Lower leg skin (tissue), 4 donors: ENCODE data around the gene ARHGEF10L. TPM values are rescaled to one million over a fixed set of nuclear protein-coding genes. Genes with fewer than 3 reads are reported as not detected.

Experiments
- DNase-seq, 2 donors: peaks; one replicate each; pipeline ENCODE4 v3.0.0-alpha.2; 2019; ENCODE audit warnings: low spot score in 2 of 2
- H3K4me3 ChIP-seq: fragments of 200-600 bp; sonication (generic); 2 replicates; pipeline ENCODE4 v1.5.1; 2017; ENCODE audit warnings: mild to moderate bottlenecking, low read depth; ENCODE audit not compliant: poor library complexity, severe bottlenecking
- POLR2A ChIP-seq, 2 donors: fragments of 450-650 bp; IDR thresholded peaks; one replicate each; pipeline ENCODE4 v1.6.1; 2016 to 2017; ENCODE audit warnings: antibody characterized with exemption in 2 of 2, mild to moderate bottlenecking in 1 of 2, moderate library complexity in 1 of 2
- WGBS, 2 donors: methylation state at CpG; one replicate each; pipeline ENCODE4 v1.1.5; 2018; 5-methylcytosine and 5-hydroxymethylcytosine counted together
- intact Hi-C: fragments of 100-400 bp; cut with DNase I; formaldehyde crosslinking; loops from one replicate; pipeline ENCODE4 v1.15.0; 2023; ENCODE audit warnings: low total_unique reads
- total RNA-seq, 4 donors: library from RNA; depleted of rRNA; stranded (reverse); fragments of >200 nt; gene quantifications; one replicate each; pipeline ENCODE4 v1.1.0, GENCODE V29; 2016
- TF ChIP-seq, protein P1 (sequence below), 3 donors: fragments of 450-650 bp; IDR thresholded peaks; one replicate each; pipeline ENCODE4 v1.5.1; 2016; ENCODE audit warnings: antibody characterized with exemption in 3 of 3, mild to moderate bottlenecking in 3 of 3, moderate library complexity in 2 of 3

Gene ARHGEF10L
- total RNA-seq, 4 donors from 2014 or later = 95.1 to 125 (median 114) TPM

DNA sequence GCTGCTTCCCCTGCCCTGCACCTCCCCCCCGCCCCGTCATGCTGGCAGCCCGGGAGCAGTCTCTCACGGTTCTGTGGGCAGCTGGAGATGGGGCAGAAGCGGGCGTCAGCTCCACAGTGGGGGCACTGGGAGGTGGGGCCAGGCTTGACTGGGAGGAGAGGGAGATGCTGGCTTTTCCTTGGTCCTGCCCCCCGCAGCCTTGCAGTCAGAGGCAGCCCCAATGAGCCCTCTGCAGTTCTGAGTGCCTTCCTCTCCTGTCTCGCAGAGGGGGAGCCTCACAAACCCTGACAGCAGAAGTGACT, 21.7 kb downstream of the ARHGEF10L start:
- no peak for DNase-seq
- H3K4me3 ChIP-seq = no peak overlapping the region

DNA sequence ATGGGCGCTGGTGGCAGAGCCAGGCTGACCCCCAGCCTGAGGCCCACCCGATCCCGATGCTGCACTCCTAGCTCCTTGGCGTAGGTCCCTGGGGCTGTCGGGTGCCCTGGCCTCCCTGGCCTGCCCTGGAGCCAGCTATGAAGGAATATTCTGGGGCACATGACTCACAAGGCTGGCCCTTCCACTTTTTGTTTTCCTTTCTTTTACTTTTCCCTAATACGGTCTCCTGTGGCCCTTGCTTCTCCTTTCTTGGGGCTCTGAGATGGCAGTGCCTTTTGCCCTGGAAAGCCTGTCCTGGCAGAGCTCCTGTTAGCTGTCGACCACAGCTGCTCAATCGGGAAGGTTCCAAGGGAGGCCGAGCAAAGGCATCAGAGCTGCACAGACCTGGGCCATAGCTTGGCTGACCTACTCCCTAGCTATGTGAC, 22.1 kb downstream of the ARHGEF10L start:
- 46 to 54% methylated on average over 9 of the region's 9 CpGs for WGBS, 2 donors
- TF ChIP-seq, protein P1, sequence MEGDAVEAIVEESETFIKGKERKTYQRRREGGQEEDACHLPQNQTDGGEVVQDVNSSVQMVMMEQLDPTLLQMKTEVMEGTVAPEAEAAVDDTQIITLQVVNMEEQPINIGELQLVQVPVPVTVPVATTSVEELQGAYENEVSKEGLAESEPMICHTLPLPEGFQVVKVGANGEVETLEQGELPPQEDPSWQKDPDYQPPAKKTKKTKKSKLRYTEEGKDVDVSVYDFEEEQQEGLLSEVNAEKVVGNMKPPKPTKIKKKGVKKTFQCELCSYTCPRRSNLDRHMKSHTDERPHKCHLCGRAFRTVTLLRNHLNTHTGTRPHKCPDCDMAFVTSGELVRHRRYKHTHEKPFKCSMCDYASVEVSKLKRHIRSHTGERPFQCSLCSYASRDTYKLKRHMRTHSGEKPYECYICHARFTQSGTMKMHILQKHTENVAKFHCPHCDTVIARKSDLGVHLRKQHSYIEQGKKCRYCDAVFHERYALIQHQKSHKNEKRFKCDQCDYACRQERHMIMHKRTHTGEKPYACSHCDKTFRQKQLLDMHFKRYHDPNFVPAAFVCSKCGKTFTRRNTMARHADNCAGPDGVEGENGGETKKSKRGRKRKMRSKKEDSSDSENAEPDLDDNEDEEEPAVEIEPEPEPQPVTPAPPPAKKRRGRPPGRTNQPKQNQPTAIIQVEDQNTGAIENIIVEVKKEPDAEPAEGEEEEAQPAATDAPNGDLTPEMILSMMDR (IDR thresholded peaks at IDR 0.05) = no peak
- no peak for TF ChIP-seq POLR2A (IDR thresholded peaks at IDR 0.05)
- DNase-seq = peak in 1 of 2 donors; percentile 91
- intact Hi-C loops = no loop called here
- no peak overlapping the region for H3K4me3 ChIP-seq

More for the DNA sequence above, 21.7 kb downstream of the ARHGEF10L start:
- TF ChIP-seq, protein P1 (IDR thresholded peaks at IDR 0.05) = no peak
- no peak for TF ChIP-seq POLR2A (IDR thresholded peaks at IDR 0.05)
- WGBS, 2 donors = 58 to 66% methylated on average over 5 to 7 of the region's 8 CpGs
- intact Hi-C loops = no loop called here

DNA sequence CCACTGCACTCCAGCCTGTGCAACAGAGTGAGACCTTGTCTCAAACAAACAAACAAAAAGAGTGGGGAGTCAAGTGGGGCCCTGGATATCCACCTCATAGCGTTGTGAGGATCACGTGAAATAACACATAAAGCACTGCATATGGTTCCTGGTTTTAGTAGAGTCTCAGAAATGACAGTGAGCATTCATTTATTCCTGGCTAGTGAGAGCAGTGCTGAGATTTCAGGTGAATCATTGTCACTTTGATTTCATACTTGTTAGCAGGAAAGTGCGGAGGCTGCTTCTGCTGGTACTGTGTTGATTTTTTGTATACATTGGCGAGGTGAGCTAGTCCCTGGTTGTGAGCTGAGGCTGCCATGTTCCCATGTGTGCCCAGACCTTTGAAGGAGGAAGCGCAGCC, 22.9 kb downstream of the ARHGEF10L start:
- no peak overlapping the region for H3K4me3 ChIP-seq
- 88 to 92% methylated on average over 5 of the region's 5 CpGs for WGBS, 2 donors
- TF ChIP-seq, protein P1 (IDR thresholded peaks at IDR 0.05) = no peak
- no peak for TF ChIP-seq POLR2A (IDR thresholded peaks at IDR 0.05)
- intact Hi-C loops = no loop called here
- no peak for DNase-seq

DNA sequence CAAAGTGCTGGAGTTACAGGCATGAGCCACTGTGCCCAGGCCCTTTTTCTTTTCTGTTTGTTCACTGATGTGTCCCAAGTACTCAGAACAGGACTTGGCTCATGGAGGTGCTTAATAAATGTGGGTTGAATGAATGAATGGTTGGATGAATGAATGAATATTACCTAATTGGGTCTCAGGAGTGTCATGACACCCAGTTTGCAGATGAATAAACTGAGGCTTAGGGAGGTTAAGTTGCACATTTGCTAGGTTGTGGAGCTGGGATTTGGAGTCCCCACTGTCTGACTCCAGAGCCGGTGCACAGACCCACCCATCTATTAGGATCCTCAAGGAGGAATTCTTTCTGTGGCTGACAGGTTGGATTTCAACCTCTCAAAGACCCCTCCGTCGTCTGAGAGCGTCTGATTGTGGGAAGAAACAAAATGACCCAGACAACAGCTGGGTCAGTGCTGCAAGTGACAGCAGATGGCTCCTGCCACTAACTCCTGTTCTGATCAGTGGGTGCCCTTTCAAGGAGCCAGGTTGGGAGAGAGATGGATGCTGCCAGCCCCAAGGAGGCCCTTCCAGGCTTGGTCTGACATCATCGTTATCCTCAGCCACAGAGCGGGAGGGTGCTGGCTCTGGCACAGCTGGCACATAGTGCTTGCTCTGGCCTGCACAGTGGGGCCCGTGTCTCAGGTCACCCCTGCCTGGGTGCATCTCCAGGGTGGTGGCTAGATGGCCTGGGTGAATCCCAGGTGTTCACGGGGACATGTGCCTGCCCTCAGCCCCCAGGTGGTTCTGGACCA, 24.2 kb downstream of the ARHGEF10L start:
- no peak overlapping the region for H3K4me3 ChIP-seq
- DNase-seq = no peak
- 53 to 69% methylated on average over 8 of the region's 8 CpGs for WGBS, 2 donors
- TF ChIP-seq POLR2A (IDR thresholded peaks at IDR 0.05) = no peak
- TF ChIP-seq, protein P1 (IDR thresholded peaks at IDR 0.05) = no peak
- intact Hi-C loops = no loop called here

DNA sequence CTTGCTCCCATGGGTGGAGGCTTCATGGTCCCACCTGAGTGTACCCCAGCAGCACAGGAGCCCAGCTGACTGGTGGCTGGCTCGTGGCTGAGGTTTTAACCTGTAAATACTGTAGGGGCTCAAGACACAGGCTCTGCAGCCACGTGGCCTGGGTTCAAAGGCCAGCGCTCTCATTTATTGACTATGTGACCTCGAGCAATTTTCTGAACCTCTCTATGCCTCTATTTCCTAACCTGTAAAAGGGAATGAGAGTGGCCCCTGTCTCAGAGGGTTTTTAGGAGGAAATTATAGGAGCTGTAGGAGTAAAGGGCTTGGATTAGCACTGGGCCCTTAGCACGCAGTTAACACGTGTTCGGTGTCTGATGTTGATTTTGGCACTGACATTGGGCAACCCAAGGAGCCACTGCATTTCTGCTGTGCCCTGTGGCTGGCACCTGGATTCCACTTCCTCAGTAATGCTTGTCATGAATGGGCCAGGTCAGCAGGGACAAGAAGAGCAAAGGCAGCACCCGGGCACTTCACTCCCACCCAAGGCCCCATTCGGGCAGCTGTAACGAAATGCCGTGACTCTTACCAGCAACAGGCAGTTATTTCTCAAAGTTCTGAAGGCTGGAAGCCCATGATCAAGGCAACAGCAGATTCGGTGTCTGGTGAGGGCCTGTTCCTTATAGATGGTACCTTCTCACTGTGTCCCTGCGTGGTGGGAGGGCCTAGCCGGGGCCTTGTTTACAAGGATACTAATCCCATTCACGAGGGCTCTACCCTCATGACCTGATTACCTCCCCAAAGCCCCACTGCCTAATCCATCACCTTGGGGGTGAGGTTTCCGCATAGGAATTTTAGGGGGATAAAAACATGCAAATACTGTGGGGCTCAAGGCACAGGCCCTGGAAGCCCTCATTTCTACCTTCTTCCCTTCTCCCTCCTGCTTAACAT, 25.2 kb downstream of the ARHGEF10L start:
- intact Hi-C loops = no loop called here
- no peak for TF ChIP-seq POLR2A (IDR thresholded peaks at IDR 0.05)
- TF ChIP-seq, protein P1 (IDR thresholded peaks at IDR 0.05) = no peak
- WGBS, 2 donors = 74 to 78% methylated on average over 16 of the region's 16 CpGs
- no peak for DNase-seq
- H3K4me3 ChIP-seq = no peak overlapping the region
